MM.1S (cell line): ENCODE results near the gene WDFY4.

Source experiments
- DNase-seq: peaks from one replicate; pipeline ENCODE4 v3.0.0-alpha.2; 2015
- H2AFZ ChIP-seq: fragments of 300-600 bp; sonication (generic); 2 replicates; pipeline ENCODE4 v1.6.0; 2016; ENCODE audit warnings: antibody characterized with exemption, low read length
- H3F3A ChIP-seq: fragments of 300-600 bp; sonication (generic); 2 replicates; pipeline ENCODE4 v1.6.1; 2016; ENCODE audit warnings: mild to moderate bottlenecking, antibody characterized with exemption, low read length, moderate library complexity, mixed read lengths; ENCODE audit not compliant: insufficient read depth
- H3K27ac ChIP-seq: fragments of 300-600 bp; sonication (generic); 2 replicates; pipeline ENCODE4 v1.5.1; 2016; ENCODE audit warnings: mild to moderate bottlenecking, low read length
- H3K27me3 ChIP-seq: fragments of 300-600 bp; sonication (generic); replicated peaks from 2 replicates; pipeline ENCODE4 v1.6.0; 2016; ENCODE audit warnings: low read length; ENCODE audit not compliant: insufficient read depth
- H3K36me3 ChIP-seq: fragments of 300-600 bp; sonication (generic); replicated peaks from 2 replicates; pipeline ENCODE4 v1.6.1; 2016; ENCODE audit warnings: mild to moderate bottlenecking, low read length, mixed read lengths; ENCODE audit not compliant: insufficient read depth
- H3K4me1 ChIP-seq: fragments of 300-600 bp; sonication (generic); 2 replicates; pipeline ENCODE4 v1.6.1; 2016; ENCODE audit warnings: low read length, mixed read lengths
- H3K4me2 ChIP-seq: fragments of 300-600 bp; sonication (generic); 2 replicates; pipeline ENCODE4 v1.6.0; 2016; ENCODE audit warnings: low read depth, low read length
- H3K4me3 ChIP-seq: fragments of 300-600 bp; sonication (generic); 2 replicates; pipeline ENCODE4 v1.5.1; 2016; ENCODE audit warnings: low read length, mixed read lengths
- H3K79me2 ChIP-seq: fragments of 300-600 bp; sonication (generic); 2 replicates; pipeline ENCODE4 v1.6.1; 2016; ENCODE audit warnings: mixed run types, low read length, mixed read lengths
- H3K9ac ChIP-seq: fragments of 300-600 bp; sonication (generic); 2 replicates; pipeline ENCODE4 v1.6.1; 2016; ENCODE audit warnings: low read length, mixed read lengths
- H3K9me2 ChIP-seq: fragments of 300-600 bp; sonication (generic); replicated peaks from 2 replicates; pipeline ENCODE4 v1.6.1; 2016; ENCODE audit warnings: mild to moderate bottlenecking, low read length, mixed read lengths; ENCODE audit not compliant: insufficient read depth
- H3K9me3 ChIP-seq: fragments of 300-600 bp; sonication (generic); replicated peaks from 2 replicates; pipeline ENCODE4 v1.6.1; 2016; ENCODE audit warnings: mild to moderate bottlenecking, low read length, mixed read lengths; ENCODE audit not compliant: insufficient read depth
- H4K20me1 ChIP-seq: fragments of 300-600 bp; sonication (generic); 2 replicates; pipeline ENCODE4 v1.6.1; 2016; ENCODE audit warnings: mild to moderate bottlenecking, low read length, moderate library complexity, mixed read lengths; ENCODE audit not compliant: insufficient read depth
- CTCF ChIP-seq: fragments of 300-600 bp; sonication (generic); IDR thresholded peaks from 2 replicates; pipeline ENCODE4 v1.5.1; 2016; ENCODE audit warnings: antibody characterized with exemption, low read length, mixed read lengths
- EZH2 ChIP-seq: fragments of 300-600 bp; sonication (generic); optimal IDR thresholded peaks from 2 replicates; pipeline ENCODE3; 2017; ENCODE audit warnings: low read depth, mild to moderate bottlenecking, antibody characterized with exemption, low read length, mixed read lengths
- EZH2phosphoT487 ChIP-seq: fragments of 300-600 bp; sonication (generic); IDR thresholded peaks from 2 replicates; pipeline ENCODE4 v1.6.1; 2018; ENCODE audit warnings: antibody characterized with exemption, low read length

WDFY4 gene

GRCh38 chr10:48736596-48736995 lies 51.9 kb downstream of the WDFY4 start:
- Histone ChIP-seq H2AFZ (no peak overlapping the region), H3F3A (no peaks in the 10 kb centered on the region), H4K20me1 (no peaks in the 10 kb centered on the region), H3K27ac (no peak overlapping the region), H3K79me2 (no peaks in the 10 kb centered on the region), H3K9ac (no peak overlapping the region), H3K9me2 (no peaks in the 10 kb centered on the region), H3K4me2 (no peak overlapping the region), H3K9me3 (no peaks in the 10 kb centered on the region), H3K4me3 (no peak overlapping the region), H3K27me3 (no peaks in the 10 kb centered on the region), H3K36me3 (no peaks in the 10 kb centered on the region), H3K4me1 (no peaks in the 10 kb centered on the region)
- TF ChIP-seq CTCF (no peak), EZH2 (no peak), EZH2phosphoT487 (no peak)
- DNase-seq = no peak

GRCh38 chr10:48737886-48738285 lies 53.2 kb downstream of the WDFY4 start:
- TF ChIP-seq EZH2phosphoT487 (no peak), CTCF (no peak), EZH2 (no peak)
- Histone ChIP-seq H3F3A (no peaks in the 10 kb centered on the region), H3K4me3 (no peak overlapping the region), H3K4me1 (no peaks in the 10 kb centered on the region), H3K27me3 (no peaks in the 10 kb centered on the region), H4K20me1 (no peaks in the 10 kb centered on the region), H3K27ac (no peak overlapping the region), H3K9me2 (no peaks in the 10 kb centered on the region), H3K36me3 (no peaks in the 10 kb centered on the region), H3K79me2 (no peaks in the 10 kb centered on the region), H2AFZ (no peak overlapping the region), H3K9me3 (no peaks in the 10 kb centered on the region), H3K9ac (no peak overlapping the region), H3K4me2 (no peak overlapping the region)
- no peak for DNase-seq

GRCh38 chr10:48739170-48739569 lies 54.5 kb downstream of the WDFY4 start:
- TF ChIP-seq EZH2 = no peak
- TF ChIP-seq EZH2phosphoT487 = no peak
- no peak for TF ChIP-seq CTCF
- DNase-seq = no peak
- Histone ChIP-seq H3K27ac (no peak overlapping the region), H3F3A (no peaks in the 10 kb centered on the region), H4K20me1 (no peaks in the 10 kb centered on the region), H3K36me3 (no peaks in the 10 kb centered on the region), H2AFZ (no peak overlapping the region), H3K9me2 (no peaks in the 10 kb centered on the region), H3K4me3 (no peak overlapping the region), H3K4me1 (no peaks in the 10 kb centered on the region), H3K79me2 (no peaks in the 10 kb centered on the region), H3K9me3 (no peaks in the 10 kb centered on the region), H3K4me2 (no peak overlapping the region), H3K27me3 (no peaks in the 10 kb centered on the region), H3K9ac (no peak overlapping the region)
